Activated CD8-positive, alpha-beta memory T cell treated with anti-CD3 and anti-CD28 coated beads for 4 hours (primary cell): ENCODE measurements around the gene FAM114A2.
A peak's percentile ranks its signal among the peaks of the same experiment; 100 is the strongest.

Experiments
- DNase-seq, 2 donors: peaks; one replicate each; pipeline ENCODE4 v3.0.0-alpha.2; 2020; ENCODE audit warnings: low read depth in 2 of 2

Gene FAM114A2

DNA sequence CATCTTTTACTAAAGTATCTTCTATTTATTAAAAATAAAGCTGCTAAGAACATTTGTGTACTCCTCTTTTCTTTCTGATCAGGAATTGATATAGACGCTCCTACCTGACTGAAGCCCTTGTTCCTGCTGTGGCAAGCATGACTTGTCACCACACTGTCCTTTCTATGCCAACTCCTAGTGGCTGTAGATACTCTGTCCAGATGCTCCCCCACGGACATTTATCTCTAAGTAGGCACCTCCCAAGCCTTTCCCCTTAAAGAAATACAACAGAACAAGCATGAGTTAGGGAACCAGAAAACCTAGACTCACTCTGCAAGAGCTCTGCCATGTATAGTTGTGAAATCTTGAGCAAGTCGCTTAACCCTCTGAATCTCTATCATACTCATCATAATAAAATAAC, 53.2 kb downstream of the FAM114A2 start:
- DNase-seq = no peak

DNA sequence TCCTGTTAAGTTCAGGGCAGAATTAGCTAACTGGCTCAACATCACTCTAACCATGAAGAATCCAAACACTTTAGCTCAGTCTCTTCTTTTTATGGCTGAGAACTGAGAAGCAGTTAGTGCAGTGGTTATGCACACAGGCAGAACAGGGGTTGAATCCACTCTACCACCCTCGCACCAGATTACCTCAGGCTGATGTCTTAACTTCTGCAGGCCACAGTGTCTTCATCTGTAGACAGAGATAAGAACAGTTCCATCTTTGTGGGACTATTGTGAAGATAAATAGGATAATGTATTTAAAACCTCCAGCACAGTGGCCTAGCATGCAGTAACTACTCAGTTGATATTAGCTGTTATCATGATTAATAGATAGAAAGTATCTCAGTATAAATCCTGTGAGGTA, 54.8 kb downstream of the FAM114A2 start:
- no peak for DNase-seq

GRCh38 chr5:153981905-153982605, 56.7 kb downstream of the FAM114A2 start:
- DNase-seq = no peak

DNA sequence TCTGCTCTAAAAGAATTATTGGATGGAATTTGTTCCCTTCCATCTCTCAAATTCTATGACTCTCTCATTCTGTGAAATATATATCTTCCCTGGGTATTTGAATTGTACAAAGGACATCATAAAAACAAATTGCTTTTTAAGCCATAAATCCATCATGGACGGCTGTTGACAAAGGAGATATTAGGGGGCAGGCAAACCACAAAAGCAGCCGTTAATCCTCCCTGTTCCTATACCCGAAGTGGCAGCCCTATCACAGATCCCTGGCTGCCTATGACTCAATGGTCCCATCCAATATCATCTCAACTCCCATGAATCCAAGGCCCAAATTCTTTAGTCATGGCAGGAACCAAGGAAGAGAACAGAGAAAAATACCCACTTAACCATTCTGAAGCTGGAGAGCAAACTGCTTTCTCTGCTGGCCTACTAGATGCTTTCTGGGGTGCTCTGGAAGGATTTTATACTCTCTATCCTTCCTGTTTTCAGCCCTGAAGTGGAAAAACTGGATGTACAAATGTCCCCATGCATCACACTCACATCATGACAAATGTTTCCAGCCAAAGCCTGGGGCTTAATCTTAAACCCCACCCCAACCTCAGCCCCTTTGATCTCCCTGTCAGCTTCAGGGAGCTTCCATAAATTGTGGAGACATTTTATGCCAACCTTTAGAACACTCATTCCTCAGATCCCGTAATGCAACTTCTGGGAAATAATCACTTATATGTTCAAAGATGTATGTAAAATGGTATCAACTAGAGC, 59.5 kb downstream of the FAM114A2 start:
- no peak for DNase-seq

GRCh38 chr5:153974813-153975163, 63.9 kb downstream of the FAM114A2 start:
- no peak for DNase-seq

GRCh38 chr5:153974131-153974812, 64.4 kb downstream of the FAM114A2 start:
- no peak for DNase-seq

DNA sequence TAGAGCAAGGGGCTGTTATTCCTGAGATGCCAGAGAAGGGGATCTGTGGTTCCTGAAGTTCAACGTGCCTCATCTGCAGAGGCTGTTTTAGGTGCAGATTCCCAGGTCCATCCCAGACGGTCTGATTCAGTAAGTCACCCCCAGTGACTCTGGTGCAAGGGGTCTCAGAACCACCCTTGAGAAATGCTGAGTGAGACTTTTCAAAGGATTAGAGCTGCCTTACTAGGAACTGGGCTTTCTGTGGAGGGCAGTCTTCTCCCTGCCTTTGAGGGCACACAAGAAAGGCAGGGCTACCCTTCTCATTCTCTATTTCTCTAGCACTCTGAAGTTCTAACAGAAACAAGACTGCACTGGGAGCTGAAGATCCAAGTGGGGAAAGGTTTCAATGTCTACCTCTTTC, 66.5 kb downstream of the FAM114A2 start:
- DNase-seq = no peak

- DNase-seq = no peak
Measured at GRCh38 chr5:153970496-153970895, 68.2 kb downstream of the FAM114A2 start.

GRCh38 chr5:153969563-153969895, 69.2 kb downstream of the FAM114A2 start:
- no peak for DNase-seq

DNA sequence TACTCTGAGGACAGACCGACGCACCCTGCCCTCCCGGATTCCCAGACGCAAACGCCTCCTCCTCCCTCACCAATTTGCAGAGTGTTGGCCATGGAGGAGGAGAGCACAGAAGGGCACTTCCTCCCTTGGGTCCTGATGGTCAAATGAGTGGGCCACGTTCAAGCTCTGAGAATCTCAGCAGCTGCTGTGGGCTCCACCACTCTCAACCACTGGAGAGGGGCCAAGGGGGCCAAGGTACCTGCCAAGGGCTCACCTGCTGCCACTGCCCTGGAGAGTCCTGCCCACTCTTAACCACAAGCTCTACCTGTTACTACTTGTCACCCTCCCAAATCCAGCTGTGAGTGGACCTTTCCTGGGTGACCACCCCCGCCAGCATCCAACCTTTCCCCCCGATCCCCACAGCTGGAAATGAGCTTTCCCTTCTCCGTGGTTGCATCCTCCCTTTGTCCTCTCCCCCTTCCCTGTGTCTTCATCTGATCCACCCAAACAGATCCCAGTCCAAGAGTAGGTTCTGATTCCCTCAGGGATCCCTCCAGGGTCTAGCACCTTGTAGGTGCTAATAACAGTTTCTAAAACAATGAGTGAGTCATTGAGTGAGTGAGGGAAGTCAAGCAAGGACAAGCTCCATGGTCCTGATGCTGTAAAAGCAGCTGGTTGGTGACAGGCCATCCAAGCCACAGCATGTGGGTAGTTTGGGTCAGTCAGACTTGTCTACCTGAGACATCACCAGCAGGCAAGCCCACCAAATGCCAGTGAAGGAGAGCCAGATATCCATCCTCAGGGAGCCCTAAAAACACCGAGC, 69.7 kb downstream of the FAM114A2 start:
- no peak for DNase-seq

GRCh38 chr5:153964880-153965645, 73.6 kb downstream of the FAM114A2 start:
- DNase-seq = no peak

GRCh38 chr5:153964191-153964879, 74.4 kb downstream of the FAM114A2 start:
- no peak for DNase-seq

DNA sequence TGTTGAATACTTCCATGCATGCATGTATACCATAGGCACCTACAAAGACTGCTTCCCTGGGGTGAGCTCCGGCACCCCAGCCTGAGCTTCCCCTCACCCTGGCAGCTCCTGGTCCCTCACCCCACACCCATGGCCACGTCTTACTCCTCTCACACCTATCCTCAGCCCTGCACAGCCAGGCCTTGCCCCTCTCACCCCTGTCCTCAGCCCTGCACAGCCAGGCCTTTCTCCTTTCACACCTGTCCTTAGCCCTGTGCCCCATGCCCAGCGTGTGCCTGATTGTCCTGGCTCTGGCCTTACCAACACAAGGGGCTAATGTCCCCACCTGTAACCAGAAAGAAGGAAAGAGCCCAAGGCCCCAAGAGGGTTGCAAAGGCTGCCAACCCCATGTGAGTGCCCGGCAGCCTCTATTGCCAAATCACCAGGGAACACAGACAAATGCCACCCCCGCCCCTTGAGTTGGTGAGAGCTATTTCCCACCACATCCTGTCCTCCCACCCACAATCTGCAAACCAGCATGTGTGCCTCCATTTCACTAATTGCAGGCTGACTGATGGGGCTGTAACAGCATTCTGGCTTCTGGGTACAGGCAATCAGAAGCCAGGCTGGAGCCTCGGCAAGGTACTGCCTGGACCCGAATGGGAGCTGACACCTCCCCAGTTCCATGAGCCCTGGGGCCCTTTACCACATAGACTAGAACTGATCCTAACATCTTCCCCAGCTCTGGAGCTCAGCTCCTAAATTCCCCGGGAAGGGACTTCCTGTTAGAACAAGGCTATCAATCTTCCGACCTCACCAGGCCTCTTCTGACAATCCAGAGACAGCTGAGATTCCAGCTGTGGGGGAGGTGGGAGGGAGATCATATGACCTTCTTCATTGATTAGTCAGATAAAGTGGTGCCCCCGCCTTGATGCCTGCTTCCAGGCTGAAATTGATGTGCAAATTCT, 78.2 kb downstream of the FAM114A2 start:
- peak in 1 of 2 donors; percentile 18 for DNase-seq

DNA sequence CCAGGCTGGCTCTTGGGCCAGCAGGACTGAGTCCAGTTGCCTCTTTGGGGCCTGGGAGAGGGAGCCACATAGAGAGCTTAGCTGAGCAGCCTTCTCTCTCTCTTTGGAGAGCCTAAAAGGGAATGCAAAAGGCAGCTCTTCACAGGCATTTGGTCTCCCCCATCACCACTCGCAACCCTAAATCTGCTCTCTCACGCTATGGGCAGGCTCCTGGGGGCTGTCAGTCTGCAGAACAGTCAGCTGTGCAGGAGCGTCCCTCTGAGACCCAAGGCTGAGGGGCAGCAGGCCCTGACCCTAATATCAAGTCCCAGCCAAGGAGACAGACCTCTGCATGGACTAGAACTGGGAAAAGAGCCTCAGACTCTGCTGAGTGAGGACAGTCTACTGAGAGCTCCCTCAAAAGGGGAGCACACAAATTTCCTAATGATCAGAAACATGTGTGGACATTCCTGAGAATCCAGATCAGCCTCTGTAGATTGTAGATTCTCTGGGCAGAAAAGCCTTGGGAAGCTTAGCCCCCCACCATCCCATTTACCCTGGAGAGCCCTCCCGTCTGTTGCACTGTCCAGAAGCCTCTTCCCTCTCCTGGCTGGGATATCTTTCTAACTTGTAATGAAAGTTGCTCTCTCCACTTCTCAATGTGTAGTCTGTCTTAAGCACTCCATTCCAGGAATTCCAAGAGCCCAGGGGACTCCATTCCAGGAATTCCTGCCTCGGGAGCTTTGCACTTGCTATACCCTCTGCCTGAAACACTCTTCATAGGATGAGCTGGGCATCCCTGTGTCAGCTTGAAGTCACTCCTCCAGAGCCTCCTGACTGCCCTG, 79.4 kb downstream of the FAM114A2 start:
- no peak for DNase-seq

DNA sequence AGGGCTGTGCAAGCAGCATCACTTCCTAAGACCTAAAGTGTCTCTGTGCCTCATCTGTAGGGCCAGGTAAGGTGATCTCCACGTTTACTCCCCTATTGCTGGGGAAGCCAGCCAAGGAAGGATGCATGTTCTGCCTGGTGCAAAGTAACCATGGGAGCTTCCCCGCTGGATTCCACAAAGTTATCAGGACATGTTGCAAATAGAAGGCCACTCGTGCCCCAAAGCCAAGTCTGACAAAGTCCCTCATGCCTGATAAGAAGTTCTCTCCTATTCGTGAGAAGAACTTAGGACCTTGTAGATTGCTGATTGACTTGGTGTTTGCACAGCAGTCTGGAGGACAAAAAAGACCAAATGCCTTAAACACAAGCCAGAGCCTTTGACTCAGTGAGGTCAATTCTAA, 81.5 kb downstream of the FAM114A2 start:
- no peak for DNase-seq

DNA sequence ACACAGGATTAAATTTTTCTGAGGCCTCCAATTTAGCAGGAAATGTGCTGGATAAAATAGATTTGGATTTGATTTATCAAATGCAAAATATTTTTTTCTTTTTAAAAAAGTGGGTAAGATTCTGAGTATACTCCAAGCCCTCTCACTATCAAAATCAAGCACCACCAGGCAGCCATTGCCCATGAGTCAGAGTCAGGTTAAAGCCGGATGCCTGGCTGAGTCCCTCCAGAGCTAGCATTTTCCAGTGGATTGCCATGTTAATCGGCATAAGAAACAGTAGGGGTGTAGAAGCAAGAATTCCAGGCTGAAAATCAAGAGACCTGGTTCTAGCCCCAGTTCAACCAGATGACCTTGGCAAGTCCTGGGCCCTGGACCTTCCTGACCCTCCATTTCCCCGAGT, 85.3 kb downstream of the FAM114A2 start:
- no peak for DNase-seq

DNA sequence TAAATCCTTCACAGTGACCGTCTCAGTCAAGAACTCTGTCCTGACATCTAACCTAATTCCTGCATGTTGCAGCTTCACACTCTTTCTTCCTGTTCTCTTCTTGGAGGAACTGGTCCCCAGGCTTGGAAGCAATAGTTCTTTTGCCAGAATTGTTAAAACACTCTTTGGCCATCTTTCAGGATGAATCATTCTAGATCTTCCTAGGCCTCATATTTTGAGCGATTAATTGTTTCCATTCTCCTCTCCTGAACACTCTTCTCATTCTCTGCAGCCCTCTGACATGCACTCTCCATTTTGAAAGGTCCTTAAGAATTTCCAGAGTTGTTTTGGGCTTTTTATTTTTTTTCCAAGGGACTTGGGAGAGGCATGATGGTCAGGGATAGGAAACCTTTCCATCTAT, 85.8 kb downstream of the FAM114A2 start:
- DNase-seq = no peak

DNA sequence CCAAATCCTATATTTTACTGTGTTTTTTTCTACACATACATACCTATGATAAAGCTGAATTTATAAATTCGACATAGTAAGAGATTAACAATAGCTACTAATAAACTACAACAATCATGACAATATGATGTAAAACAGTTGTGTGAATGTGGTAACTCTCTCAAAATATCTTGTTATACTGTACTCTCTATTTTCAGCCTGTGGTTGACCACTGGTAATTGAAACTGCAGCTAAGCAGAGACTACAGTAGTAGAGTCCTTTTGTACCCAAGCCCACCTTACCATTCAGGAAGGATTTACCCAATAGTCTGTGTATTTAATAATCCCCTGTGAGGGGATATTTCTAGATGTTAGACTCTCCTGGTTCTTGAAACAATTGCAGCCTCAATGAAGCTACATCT, 86.7 kb downstream of the FAM114A2 start:
- DNase-seq = no peak

DNA sequence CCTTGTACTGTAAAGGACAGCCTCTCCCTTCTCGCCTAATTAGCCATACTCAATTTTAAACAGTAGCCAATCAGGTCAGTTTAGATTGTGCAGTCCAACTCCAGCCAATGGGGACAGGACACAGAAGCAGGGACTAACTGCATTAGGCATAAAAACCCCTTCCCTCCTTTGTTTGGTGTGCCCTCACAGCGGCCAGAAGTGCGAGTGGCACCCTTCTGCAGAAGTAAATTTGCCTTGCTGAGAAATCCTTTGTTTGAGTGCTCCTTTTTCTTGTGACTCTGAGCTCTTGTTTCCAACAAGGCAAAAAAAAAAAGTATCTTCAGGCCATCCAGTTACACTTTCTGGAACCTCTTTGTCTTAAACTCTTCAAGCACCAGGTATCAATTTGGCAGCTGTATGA, 97.4 kb downstream of the FAM114A2 start:
- no peak for DNase-seq
